NCI-H748 (cell line): ENCODE measurements around the gene OR9G1.
"Not testable (repeated sequence)": the region's sequence is repeated elsewhere in the genome, so short reads cannot be mapped to it uniquely, and the experiment has no call there.

Experiments
- DNase-seq: peaks from one replicate; lab custom pipeline; 2025; ENCODE audit not compliant: unreplicated experiment; lab: John Stamatoyannopoulos, UW

Gene OR9G1

GRCh38 chr11:56698795-56699194, at the start of gene OR9G1:
OR9G1 (plus strand) TSS chr11:56699095; CDS start chr11:56700388, 1,293 bp downstream.
- no peak for DNase-seq

DNA sequence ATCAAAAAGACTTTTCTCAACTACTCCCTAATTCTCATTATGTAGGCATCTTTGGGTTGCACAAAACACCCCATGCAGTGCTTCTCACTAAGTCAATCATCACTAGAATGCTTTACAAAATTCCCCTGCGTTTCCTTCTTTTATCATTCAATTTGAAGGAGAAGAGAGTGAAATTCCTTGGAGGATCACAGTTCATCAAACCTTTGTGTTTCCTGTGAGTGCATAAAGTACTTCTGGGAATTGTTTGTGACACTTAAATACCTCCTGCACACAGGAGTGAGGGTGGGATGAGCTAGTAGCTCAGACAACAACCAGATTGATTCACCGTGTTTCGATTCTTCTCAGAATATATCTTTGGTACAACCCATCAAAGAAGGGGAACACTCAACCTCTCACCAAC, 39.1 kb upstream of the OR9G1 start:
- no peak for DNase-seq

DNA sequence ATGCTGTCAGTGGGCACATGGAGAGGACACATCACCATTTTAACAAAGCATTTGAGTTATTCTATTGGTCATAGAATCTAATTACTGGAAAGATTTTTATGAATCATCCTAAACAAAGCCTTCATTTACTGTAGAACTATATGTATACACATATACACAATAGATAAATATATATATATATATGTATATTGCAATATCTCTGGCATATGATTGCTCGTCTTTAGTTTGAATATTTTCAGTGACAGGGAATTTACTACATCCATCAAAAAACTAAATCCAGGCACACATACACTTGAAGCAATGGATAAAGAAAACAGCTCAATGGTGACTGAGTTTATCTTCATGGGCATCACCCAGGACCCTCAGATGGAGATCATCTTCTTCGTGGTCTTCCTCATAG, 35.5 kb upstream of the OR9G1 start, which contains the start of gene OR5AR1:
Gene OR5AR1, plus strand, starts transcription at position 301 of the 400 bp plus-strand sequence. Its CDS starts 0 bp downstream, at position 301.
- DNase-seq: no peak

DNA sequence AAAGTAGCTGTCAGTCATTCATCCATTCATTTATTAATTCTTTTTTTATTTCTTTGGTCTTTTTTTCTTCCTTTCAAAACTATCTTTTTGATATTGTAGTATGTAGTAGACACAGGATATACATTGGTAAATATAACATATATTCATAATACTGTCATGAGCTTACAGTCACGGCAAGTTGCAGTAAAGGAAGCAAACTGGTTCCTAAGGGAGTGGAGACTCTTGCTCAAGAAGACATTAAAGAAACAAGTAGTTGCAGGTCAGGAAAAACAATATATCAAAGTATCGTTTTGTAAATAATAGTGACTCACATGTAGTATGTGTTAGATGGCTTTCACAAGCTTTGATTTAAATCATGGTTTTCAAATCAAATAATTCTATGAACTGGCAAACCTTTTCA, 27.9 kb upstream of the OR9G1 start:
- DNase-seq: no peak

DNA sequence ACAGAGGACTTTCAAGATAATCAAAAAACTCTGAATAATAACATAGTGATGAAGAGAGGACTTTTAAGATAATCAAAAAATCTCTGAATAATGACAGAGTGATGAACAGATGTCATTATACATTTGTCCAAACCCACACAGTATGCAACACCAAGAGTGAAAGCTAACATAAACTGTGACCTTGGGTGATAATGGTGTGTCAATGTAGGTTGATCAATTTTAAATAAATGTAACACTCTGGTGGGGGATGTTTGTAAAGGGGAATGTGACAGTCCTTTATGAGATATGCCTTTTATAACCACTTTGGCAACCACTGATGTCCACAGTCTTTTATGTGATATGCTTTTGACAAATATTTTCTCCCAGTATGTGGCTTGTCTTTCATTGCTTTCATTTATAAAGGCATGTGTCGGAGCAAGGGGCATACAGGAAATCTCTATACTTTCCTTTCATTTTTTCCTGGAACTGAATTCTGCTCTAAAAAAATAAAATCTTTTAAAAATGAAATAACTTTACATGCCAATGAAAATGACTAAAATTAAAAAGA, 10.3 kb upstream of the OR9G1 start:
- DNase-seq: peak; percentile 69

- DNase-seq: not testable (repeated sequence)
Observed at GRCh38 chr11:56691179-56691578, 7.7 kb upstream of the OR9G1 start.

DNA sequence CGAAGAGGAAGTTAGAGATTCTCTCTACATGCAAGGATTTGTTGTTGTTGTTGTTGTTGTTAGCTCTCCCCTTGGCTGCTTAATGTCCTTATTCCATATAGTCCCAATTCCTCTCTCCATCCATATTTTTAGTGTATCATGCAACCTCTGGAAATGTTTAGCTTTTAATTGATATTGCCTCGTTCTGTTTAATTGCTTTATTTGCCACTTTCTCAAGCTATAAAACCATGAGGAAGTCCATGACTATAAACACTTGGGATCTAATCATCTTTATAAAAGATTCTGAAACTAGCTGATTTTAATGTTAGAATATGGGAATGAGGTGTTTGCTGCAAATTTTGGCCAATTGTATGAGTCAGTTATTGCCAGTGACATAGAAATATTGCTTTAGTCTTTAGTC, 5.5 kb upstream of the OR9G1 start:
- DNase-seq: no peak

- DNase-seq: no peak
Observed at GRCh38 chr11:56700242-56700913, 1.5 kb downstream of the OR9G1 start.

DNA sequence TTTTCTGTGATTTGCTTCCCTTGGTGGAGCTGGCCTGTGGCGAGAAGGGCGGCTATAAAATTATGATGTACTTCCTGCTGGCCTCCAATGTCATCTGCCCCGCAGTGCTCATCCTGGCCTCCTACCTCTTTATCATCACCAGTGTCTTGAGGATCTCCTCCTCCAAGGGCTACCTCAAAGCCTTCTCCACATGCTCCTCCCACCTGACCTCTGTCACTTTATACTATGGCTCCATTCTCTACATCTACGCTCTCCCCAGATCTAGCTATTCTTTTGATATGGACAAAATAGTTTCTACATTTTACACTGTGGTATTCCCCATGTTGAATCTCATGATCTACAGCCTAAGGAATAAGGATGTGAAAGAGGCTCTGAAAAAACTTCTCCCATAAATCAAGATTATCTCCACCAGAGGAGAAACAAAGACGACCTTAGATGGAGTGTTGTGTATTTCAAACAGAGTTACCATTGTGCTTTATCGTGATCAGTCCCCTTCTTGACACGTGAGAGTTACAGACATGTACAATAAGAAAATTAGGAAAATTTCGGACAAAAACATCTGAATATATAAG, 2.1 kb downstream of the OR9G1 start:
- no peak for DNase-seq

GRCh38 chr11:56705784-56706396, 7.0 kb downstream of the OR9G1 start:
- DNase-seq: no peak

DNA sequence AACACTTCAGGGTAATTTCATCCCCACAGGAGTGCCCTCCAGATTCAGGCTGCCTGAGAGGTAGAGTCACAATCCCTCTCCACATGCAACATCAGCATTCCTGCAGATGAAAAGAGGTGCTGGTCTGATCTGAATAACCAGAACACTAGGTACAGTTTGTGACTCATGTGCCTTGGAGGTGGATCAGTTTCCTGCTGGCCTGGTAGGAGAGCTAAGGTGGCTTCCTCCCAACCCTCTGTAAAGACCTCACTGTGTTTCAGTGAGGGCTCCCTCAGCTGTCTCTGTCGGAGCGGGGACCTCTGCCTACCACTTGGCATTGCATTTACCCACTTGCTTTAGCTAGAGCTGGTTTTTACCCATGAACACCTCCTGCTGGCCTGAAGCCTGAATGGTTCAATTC, 7.6 kb downstream of the OR9G1 start:
- no peak for DNase-seq

DNA sequence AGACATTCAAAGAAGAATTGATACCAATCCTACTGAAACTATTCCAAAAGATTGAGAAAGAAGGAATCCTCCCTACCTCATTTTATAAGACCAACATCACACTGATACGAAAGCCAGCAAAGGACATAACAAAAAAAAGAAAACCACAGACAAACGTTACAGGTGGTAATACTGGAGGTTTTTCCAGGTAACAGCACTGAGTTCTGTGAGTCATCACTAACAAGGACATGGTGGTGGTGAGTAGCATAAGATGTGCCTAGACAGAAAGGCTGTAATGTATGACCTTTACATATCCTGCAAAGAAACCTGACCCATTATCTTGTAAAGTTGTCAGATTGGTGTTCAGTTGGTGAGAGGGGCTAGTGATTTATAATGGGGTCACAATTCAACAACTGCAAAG, 15.3 kb downstream of the OR9G1 start:
- DNase-seq: no peak

- peak; percentile 97 for DNase-seq
Observed at GRCh38 chr11:56716379-56716854, 17.5 kb downstream of the OR9G1 start.

- DNase-seq: no peak
Observed at GRCh38 chr11:56720513-56720912, 21.6 kb downstream of the OR9G1 start.

- DNase-seq: no peak
Observed at GRCh38 chr11:56740107-56740506, 41.2 kb downstream of the OR9G1 start.

DNA sequence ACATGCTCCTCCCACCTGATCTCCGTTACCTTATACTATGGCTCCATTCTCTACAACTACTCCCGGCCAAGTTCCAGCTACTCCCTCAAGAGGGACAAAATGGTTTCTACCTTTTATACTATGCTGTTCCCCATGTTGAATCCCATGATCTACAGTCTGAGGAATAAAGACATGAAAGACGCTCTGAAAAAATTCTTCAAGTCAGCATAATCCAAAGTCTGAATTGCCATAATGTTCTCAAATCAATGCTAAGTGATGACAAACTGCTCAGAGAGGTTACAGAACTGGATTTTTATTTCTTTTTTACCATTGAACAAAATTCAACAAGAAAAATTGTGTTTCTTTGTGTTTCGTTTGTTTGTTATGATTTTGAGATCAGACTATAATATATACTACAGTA, 42.0 kb downstream of the OR9G1 start:
- no peak for DNase-seq

DNA sequence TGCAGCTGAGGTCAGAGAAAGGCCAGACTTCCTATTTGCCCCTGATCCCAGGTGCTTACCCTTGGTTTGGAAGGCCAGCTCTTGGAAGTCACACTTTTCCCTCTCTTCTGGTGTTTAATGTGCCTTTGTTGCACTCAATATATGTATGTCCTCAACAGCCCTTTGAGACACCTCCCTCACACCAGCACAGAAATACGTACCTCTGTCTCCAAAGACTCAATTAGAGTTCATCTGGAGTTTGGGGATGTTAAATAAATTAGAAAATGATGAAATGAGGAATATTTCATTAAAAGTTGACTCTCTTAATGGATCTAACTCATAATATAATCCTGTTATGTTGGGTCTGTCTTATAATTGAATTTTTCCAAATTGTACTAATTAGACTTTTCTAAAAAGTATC, 49.7 kb downstream of the OR9G1 start, which contains the start of gene OR9G4:
Gene OR9G4, minus strand, starts transcription at position 101 of the 400 bp plus-strand sequence. CDS start 4,931 bp downstream, outside the sequence.
- no peak for DNase-seq

- DNase-seq: no peak
Observed at GRCh38 chr11:56750190-56750589, 51.3 kb downstream of the OR9G1 start.

GRCh38 chr11:56751480-56751879, 52.6 kb downstream of the OR9G1 start:
- DNase-seq: no peak
